PFSK-1 (cell line): Measurements from ENCODE around the gene NISCH.

Experiments
- POLR2AphosphoS5 ChIP-seq: IDR thresholded peaks from 2 replicates; pipeline ENCODE4 v1.6.1; 2012; ENCODE audit warnings: low read depth, mild to moderate bottlenecking, control low read depth, low read length, moderate library complexity
- REST ChIP-seq, 2 experiments: IDR thresholded peaks; 2 replicates each; pipeline versions ENCODE4 v1.6.1 to v1.8.0; 2011 to 2012; ENCODE audit warnings: low read depth in 2 of 2, low read length in 2 of 2, control low read depth in 1 of 2, inconsistent platforms in 1 of 2, mild to moderate bottlenecking in 1 of 2, moderate library complexity in 1 of 2; ENCODE audit not compliant: insufficient read depth in 1 of 2
- SIN3A ChIP-seq: IDR thresholded peaks from 2 replicates; pipeline ENCODE4 v1.6.1; 2012; ENCODE audit warnings: mild to moderate bottlenecking, low read length, moderate library complexity, borderline replicate concordance; ENCODE audit not compliant: insufficient read depth
- TAF1 ChIP-seq: IDR thresholded peaks from 2 replicates; pipeline ENCODE4 v1.6.1; 2012; ENCODE audit warnings: low read length, control low read depth, borderline replicate concordance; ENCODE audit not compliant: insufficient read depth

- TF ChIP-seq POLR2AphosphoS5 (no peak), TAF1 (no peak), REST (IDR thresholded peaks at IDR 0.05; ENCODE audit: insufficient read depth in 1 of 2, low read depth in 2 of 2, low read length in 2 of 2) (no peak), SIN3A (no peak)
These were observed 25.0 kb upstream of the NISCH start for GRCh38 chr3:52430416-52430810.
